NCI-H2107 (cell line): Measurements from ENCODE around the gene ERCC6.

Experiments
- DNase-seq: peaks from one replicate; lab custom pipeline; 2025; lab: John Stamatoyannopoulos, UW

Gene ERCC6

DNA sequence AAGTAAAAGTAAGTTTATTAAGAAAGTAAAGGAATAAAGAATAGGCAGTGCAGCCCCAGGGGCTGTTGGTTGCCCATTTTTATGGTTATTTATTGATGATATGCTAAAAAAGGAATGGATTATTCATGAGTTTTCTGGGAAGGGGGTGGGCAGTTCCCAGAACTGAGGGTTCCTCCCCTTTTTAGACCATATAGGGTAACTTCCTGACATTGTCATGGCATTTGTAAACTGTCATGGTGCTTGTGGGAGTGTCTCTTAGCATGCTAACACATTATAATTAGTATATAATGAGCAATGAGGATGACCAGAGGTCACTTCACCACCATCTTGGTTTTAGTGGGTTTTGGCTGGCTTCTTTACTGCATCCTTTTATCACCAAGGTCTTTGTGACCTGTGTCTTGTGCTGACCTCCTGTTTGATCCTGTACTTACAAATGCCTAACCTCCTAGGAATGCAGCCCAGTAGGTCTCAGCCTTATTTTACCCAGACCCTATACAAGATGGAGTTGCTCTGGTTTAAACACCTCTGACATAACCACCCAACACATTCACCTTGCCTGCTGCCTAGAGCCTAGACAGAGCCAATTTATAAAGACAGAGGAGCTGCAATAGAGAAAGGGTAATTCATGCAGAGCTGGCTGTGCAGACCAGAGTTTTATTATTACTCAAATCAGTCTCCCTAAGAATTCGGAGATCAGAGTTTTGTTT is 10.9 kb upstream of the ERCC6 start:
- DNase-seq, result no peak

DNA sequence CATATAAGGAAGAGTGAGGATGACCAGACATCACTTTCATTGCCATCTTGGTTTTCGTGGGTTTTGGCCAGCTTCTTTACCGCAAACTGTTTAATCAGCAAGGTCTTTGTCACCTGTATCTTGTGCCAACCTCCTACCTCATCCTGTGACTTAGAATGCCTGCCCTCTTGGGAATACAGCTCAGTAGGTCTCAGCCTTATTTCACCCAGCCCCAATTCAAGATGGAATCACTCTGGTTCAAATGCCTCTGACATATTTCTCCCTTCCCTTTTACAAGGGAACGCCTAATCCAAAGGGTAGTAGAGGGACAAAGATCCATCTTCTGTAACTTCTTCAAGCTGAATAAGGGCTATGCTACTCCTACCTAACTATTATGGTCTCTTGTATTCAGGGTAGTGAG is 4.7 kb upstream of the ERCC6 start:
- no peak for DNase-seq

DNA sequence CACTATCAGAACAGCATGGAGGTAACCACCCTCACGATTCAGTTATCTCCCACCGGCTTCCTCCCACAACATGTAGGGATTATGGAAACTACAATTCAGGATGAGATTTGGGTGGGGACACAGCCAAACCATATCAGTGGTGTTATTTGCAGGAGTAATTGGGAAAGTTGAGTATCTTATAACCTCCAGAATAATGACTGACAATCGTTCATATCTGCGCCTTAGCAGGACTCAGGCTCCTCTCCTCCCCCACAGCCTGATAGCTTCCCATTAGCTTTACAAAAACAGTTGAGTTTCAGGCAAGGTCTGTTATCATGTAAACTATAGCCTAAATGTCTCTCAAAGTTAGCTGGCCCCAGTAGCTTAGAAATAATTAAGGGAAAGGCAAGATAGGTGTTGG is 3.4 kb upstream of the ERCC6 start:
- DNase-seq, result no peak

DNA sequence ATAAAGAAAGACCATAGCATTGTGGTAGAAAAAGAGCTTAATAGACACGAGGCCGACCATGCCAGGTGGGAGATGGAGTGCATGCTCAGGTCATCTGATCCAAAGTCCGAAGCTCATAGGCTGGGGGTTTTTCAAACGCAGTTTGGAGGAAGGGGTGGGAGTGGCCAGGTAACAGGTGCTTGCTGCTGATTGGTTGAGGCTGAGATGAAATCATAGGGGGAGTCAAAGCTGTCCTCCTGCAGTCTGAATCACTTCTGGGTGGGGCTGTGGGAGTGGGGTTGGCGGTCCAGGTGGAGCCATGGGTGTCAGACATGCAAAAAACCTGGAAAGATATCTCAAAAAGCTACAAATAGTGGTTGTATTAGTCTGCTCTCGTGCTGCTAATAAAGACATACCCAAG is 2.8 kb upstream of the ERCC6 start:
- DNase-seq, result no peak

DNA sequence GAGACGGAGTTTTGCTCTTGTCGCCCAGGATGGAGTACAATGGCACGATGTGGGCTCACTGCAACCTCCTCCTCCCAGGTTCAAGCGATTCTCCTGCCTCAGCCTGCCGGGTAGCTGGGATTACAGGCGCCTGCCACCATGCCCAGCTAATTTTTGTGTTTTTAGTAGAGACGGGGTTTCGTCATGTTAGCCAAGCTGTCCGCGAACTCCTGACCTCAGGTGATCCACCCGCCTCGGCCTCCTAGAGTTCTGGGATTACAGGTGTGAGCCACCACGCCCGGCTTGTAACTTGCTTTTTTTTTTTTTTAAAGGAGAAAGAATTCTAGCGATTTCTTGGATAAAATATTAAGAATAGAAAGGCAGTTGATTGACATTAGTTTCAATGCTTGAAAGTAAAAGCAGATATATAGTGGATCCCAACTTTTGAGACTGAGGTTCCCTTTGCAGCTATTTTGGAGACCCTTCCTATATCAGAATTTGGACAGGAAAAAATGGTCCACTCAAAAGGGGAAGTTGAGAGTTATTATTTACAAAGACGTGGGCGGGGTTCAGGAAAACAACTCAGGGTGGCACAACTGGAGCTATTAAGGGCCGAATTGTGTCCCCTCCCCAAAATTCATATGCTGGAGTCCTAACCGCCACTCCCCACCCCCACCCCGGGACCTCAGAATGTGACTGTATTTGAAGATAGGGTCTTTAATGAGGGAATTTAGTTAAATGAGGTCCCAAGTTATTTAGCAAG is 1.3 kb upstream of the ERCC6 start:
- DNase-seq, result no peak

DNA sequence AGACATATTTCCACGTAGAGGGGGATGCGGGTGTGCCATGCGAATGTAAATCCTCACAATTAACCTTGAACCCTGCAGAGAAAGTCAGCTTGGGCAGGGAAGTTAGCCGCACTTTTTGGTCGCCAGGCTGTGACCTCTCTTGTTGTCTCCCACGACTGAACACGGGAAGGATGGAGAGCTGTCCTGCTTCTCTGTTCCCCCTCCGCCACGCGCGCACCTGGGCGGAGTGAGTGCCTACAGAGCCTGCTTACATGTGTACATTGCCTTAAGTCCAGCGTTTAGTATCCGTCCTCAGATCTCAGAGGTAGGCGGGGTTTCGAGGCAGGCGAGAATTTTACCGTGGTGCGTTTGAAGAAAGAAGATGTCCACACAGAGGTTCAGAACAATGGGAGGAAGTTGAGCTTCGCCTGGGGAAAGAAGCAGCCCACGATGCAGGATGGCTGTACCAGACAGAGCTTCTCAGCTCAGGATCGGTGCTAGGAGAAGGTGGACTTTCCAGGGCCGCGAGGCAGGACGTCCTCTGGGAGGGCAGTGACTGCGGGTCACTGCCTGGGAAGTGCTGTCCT is 482 bp upstream of the ERCC6 start:
- no peak for DNase-seq

DNA sequence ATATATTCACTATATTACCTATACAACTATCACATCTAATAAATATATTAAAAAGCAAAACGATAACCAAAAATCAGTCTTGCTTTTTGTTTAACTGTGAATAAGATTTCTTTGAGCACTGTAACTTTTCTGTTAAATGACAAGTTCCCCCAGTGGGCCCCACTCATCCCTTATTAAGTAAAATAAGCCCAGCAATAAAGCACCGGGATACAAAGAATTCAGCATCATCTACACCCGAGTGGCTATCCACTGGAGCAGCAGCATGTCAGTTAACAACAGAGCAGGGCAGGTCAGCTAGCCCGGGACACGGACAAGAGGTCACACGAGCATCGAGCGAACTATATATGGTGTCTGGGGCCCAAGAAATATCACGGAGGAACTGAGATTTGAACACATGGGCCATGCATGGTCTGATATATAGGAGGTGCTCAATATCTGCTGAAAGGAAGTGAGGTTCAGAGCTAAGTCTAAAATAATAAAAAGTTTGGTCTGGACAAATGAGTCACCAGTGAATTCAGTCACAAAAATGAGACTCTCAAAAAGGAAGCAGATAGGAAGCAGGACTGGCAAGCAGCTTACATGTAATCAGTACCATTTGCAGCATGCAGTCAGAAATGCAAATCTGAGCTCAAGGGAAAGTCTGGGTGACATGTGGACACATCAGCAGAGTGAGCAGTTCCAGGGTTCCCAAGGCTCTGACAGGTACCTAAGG is 4.1 kb downstream of the ERCC6 start:
- no peak for DNase-seq

DNA sequence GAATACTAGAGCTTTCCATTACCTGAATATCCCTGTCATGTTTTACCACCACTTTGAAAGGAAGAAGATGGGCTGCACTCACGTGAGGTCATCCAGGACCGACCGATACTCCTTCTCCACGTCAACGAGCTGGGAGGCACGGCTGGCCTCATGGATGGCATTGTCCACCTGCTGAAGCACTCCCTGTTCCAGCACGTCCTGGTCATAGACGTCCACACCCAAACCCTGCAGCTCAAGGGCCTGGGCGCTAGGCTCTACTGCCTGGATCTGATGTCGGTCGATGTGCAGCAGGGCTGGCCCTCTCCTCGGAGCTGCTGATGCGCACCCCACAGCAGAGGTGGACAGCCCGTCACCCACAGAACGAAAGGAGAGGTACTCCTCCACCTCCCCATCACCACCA is 6.5 kb downstream of the ERCC6 start:
- DNase-seq, result no peak

DNA sequence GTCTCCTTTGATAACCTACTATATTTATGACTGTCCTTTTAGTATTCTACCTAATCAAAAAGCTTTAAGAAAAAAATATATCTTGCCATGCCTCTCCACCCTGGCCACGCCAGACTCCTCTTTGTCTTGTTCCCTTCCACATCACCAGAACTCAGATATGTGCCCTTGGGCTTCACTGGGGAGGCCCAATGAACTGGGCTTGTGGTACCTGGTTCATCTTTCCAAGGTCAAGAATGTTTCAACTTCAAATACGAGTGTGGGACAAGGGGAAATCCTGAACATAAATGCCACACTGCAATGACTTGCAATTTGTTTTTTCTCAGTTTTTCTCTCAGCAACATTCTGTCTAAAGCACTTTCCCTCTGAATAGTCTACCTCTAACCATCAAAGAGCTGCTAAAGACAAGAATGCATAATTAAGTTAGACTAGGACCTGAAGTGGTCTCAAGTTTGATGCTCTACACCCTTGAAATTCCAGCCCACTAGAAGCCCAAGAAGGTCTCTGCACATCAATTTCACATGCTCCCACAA is 9.9 kb downstream of the ERCC6 start:
- no peak for DNase-seq

DNA sequence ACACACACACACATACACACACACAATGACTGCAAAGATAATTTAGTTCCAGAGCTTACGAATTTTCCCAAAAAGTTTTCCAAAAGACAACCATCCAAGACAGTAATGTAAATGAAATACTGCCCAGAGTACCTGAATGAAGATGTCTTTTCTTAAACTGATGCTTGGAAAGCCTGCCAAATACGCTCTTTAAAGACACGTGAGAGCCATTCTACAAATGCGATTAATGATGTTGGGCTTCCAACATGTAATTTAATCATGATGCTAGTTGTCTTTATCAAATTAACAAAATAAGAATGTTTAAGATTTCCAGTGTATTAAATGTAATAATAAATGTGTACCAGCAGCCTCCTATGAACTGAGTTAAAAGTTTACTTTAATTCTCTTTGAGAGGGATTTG is 11.1 kb downstream of the ERCC6 start:
- no peak for DNase-seq

DNA sequence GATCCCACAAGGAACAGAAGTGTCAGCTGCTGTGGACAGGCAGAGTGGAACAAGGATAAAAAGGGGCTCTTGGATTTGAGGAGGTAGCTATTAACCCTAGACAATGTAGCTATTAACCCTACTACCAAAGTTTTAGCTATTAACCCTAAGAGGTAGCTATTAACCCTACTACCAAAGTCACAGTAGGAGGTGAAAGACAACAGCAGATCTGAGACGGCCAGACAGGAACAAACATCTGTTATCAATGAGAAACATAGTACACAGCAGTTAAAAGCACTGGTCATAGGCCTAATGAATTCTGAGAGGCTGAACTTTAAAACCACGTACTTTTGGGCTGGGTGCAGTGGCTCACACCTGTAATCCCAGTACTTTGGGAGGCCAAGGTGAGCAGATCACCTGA is 11.9 kb downstream of the ERCC6 start:
- DNase-seq, result no peak

DNA sequence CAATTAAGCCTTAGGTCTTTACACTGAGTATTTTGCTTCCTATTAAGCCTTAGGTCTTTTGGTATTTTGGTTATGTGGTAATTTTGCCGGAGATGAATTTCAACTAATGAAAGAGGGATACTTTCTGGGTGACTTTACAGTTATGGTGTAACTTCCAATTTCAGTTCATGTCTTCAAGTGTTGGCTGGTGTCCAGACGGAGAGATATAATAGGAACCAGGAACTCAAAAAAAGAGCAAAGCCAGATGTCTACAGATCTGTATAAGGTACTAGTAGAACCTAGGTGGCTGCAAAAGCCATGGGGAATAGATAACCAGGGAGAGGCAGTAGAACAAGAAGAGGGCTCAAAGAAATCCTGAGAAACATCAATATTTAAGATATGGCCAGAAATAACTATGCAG is 12.3 kb downstream of the ERCC6 start:
- no peak for DNase-seq

DNA sequence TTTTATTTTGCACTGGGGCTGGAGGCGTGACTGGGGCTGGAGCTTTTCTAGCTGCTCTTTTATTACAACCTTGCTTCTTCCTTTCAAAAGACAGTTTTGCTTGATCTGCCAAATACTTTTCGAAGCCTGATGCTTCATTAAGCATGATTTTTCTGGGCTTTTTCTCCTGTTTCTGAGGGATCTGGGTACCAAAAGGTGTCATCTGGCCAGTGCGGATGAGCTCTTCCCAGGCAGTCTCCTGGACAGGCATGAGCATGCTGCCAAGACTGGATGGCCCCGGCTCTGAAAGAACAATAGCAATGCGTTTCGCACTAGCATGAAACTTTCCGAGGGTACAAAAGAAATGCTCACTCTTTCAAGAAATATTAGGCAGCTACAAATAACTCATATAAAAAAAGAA is 14.4 kb downstream of the ERCC6 start:
- no peak for DNase-seq

DNA sequence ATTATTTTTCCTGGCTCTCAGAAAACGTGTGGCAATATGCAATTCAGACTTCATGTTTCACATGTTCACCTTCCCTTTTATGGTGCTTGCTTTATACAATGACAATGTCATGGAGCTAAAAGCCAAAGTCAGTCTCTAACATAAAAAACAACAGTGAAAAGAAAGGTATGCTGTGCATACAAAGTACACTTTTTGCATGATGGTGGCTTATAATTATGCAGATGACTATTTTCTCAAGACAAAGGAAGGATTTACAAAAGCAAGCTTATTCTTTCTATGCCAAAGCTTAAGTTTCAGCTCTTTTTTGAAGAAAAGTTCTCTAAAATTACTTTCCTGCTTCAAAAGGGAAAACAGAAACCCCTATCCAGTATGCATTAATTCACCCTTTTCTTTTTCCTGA is 15.6 kb downstream of the ERCC6 start:
- DNase-seq, result no peak

DNA sequence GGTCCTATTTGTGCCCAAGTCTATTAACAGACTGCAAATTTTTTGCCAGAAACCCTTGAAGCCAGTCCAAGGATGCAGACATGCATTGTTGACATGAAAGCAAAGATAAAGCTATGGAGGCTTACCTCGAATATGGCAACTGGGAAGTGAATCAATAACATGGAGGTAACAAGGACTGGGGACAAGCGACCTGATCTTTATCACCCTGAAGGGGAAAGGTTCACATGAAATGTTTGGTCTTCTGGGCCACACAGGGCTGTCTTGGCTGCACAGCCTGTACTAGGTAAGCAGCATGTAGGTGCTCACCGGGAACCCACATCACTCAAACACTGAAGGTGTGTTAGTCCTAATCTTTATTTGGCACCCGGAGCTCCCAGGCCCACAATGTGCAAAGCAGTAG is 17.9 kb downstream of the ERCC6 start:
- DNase-seq, result no peak

DNA sequence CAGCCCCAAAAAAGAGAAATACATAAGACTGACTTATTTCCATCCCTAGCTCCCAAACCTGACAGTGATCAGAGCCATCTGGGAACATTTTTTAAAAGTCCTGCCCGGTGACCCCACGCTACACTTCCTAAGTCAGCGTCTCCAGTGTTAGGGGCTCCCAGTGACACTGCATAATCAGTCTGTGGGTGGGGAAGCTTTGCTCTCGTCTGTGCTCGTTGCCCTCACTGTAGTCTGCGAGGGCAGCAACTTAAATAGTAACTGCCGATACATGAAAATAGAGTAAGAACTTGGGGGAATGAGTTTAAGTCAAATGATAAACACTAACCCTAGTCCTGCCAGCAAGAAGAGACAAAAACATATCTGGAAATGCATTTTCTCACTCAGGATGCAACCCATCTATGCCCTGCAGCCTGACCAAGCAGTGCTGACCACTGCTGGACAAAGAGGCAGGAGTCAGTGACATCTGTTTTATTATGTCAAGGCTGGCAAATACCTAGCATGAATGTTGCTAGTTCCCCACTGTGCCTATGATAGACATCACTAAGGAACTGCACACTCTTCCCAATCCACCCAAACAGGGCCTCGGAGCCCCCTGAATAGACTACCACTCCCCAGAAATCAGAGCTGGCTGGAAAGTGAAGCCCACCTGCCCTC is 18.7 kb downstream of the ERCC6 start:
- DNase-seq, result no peak

DNA sequence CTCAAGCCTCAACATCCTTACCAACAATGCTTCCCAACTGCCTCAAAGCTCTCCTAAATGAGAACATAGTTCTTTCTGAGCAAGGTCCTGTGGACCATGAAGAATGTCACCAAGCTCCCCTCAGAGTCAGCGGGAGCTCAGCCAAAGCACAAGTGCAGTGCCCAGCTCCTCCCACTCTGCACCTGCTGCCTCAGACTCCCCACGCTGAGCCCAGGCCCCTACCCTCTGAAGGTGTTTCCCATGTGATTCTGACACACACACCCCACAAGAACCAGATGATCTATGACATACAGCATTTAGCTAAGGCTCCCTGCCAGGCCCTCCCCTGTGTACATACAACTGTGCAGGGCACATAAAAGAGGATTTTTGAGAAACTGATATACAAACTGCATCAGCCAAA is 19.2 kb downstream of the ERCC6 start:
- DNase-seq, result peak; percentile 7

DNA sequence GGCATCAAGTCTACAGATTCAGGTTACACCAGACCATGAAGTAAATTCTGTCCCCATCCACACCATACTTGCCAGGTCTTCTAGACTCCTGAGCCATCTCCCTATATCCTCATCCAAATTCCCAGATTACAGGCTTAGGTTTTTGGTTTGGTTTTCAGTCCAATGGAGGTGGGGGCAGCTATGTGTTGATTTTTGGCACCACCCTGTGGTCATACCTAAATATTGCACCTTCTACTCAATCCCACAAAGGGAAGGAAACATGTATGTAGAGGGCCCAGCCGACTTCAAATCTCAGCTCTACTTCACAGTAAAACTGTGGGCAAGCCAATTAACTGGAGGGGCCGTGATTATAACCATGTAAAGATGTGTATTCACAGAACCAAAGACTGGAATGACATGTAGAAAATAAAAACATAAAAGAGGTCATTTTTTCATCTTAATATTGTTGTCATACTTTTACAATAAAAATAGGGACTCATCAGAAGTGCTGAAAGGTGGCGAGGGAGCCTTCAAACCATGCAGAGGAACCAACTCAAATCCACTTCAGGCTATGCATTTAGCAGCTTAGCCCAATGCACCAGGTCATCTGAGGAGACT is 19.8 kb downstream of the ERCC6 start:
- no peak for DNase-seq

DNA sequence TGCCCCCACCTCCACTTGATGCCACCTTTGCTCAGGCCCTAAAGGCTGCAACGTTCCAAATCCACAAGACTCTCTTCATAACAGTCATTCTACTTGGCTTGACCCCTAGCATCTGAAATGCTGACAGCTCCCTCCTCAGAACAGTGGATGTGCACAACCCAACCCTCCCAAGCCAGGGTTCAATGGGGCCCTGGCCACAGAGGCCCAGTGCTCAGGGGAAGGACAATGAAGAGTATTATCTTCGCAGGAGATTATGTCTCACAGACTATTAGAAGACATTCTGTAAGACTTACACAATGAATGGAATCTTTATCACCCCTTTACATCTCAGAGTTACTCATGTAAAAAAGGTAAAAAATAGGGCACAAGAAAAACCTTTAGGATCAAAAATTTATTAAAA is 20.4 kb downstream of the ERCC6 start:
- DNase-seq, result no peak

DNA sequence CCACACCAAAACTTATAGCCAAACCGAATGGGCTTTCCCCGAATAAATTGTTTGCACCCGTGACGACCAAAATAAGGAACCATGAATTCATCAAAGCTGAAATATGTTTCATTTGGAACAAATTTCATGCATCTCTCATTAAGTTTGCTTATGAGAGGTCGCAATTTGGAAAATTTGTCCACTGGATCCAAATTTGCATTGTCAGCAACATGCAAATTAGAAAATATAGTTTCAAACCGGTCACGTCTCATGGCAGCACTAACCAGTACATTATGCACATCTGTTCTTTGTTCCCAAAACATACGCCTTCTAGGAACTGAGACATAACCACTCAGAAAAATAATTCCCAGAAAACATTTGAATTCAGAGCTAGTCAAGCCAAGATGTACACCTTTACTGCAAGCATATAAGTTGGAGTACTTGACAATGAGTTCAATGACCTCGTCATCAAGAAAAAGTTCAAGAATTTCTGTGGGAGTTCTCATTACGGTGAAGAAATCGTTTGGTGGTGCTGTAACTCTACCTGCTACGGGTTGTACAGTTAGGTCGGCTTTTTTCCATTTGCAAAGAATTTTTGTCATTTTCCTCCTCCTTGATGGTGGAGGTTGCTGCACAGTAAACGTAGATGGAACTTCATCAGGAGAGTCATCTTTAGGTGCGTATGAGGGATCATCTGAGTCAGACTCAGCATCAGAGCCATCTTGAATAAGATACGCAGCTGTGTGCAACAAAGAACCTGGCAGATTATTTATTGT is 22.5 kb downstream of the ERCC6 start:
- DNase-seq, result no peak
